K562 (cell line): Measurements from ENCODE around the gene BAIAP2L2. TPM values are rescaled to one million over a fixed set of nuclear protein-coding genes. Genes with fewer than 3 reads are reported as not detected.

Experiments used
- ATAC-seq: fragments of 200-7000 bp; cut with Tn5 transposase; 3 replicates; pipeline ENCODE4 v1.9.1; 2020; ENCODE audit warnings: moderate library complexity
- BruUV-seq: library from RNA; stranded (reverse); fragments of 400-500 nt; replicated peaks from 2 replicates; lab custom pipeline; 2021; lab: Mats Ljungman, UMichigan
- CTCF ChIA-PET: fragments of 300-600 bp; formaldehyde crosslinking; extraction: SDS; loops from one replicate; lab custom pipeline; 2021; ENCODE audit warnings: low intra/inter-chr PET ratio; lab: Yijun Ruan, JAX
- POLR2A ChIA-PET: fragments of 300-600, 350-650 bp; sonication (Branson Sonifier 250); formaldehyde crosslinking; extraction: SDS; loops from one replicate; lab custom pipeline; 2021; ENCODE audit warnings: antibody characterized with exemption, inconsistent platforms; lab: Yijun Ruan, JAX
- DNase-seq, 4 experiments: peaks; one replicate each; pipeline versions ENCODE4 v3.0.0 to v3.0.0-alpha.2; 2011 to 2018; ENCODE audit warnings: low spot score in 3 of 4, mixed read lengths in 3 of 4; ENCODE audit errors: extremely low read depth in 1 of 4
- FAIRE-seq: peaks from 2 replicates; lab custom pipeline; 2011; peaks lifted over from hg19 to GRCh38; lab: Jason Lieb, UNC
- H2AFZ ChIP-seq: 2 replicates; pipeline ENCODE4 v1.6.0; 2011; ENCODE audit warnings: low read depth, low read length, control low read depth, inconsistent platforms
- H3K27ac ChIP-seq: fragments of 200-600 bp; 3 replicates; pipeline ENCODE4 v1.8.0; 2011; ENCODE audit warnings: low read depth, mild to moderate bottlenecking, control low read depth, inconsistent platforms, low read length, moderate library complexity, mixed read lengths; ENCODE audit errors: extremely low read depth
- H3K27me3 ChIP-seq, 2 experiments: fragments of 300-600 bp in 1 of 2; 2 replicates in 1 of 2; 3 replicates in 1 of 2; pipeline versions ENCODE4 v1.6.0 to v1.8.0; 2011; ENCODE audit warnings: inconsistent platforms in 2 of 2, low read length in 2 of 2, mild to moderate bottlenecking in 1 of 2, mixed read lengths in 1 of 2, moderate library complexity in 1 of 2; ENCODE audit not compliant: control insufficient read depth in 2 of 2, insufficient read depth in 2 of 2
- H3K36me3 ChIP-seq: fragments of 300-600 bp; 3 replicates; pipeline ENCODE4 v1.8.0; 2011; ENCODE audit warnings: mild to moderate bottlenecking, low read length, inconsistent platforms; ENCODE audit not compliant: control insufficient read depth, insufficient read depth
- H3K4me1 ChIP-seq, 2 experiments: fragments of 200-600 bp in 1 of 2; replicated peaks in 1 of 2; 2 replicates in 1 of 2; 3 replicates in 1 of 2; pipeline versions ENCODE4 v1.5.1 to v1.8.0; 2011; ENCODE audit warnings: inconsistent platforms in 2 of 2, low read length in 2 of 2, mild to moderate bottlenecking in 1 of 2, mixed read lengths in 1 of 2, moderate library complexity in 1 of 2; ENCODE audit not compliant: control insufficient read depth in 2 of 2, insufficient read depth in 2 of 2
- H3K4me2 ChIP-seq: 2 replicates; pipeline ENCODE4 v1.6.1; 2011; ENCODE audit warnings: low read length, control low read depth, inconsistent platforms, mixed read lengths; ENCODE audit not compliant: insufficient read depth
- H3K4me3 ChIP-seq: fragments of 200-600 bp; sonication (generic), shearing (Covaris generic); 2 replicates; pipeline ENCODE4 v1.5.1; 2016; ENCODE audit warnings: control low read depth, inconsistent platforms
- H3K79me2 ChIP-seq: fragments of 200-600 bp; 3 replicates; pipeline ENCODE4 v1.8.0; 2011; ENCODE audit warnings: low read length, inconsistent platforms; ENCODE audit not compliant: control insufficient read depth, insufficient read depth
- H3K9ac ChIP-seq, 2 experiments: 2 replicates each; pipeline versions ENCODE4 v1.6.0 to v1.6.1; 2011; ENCODE audit warnings: low read depth in 2 of 2, low read length in 2 of 2, control low read depth in 1 of 2, inconsistent platforms in 1 of 2, mild to moderate bottlenecking in 1 of 2, mixed read lengths in 1 of 2; ENCODE audit not compliant: insufficient read depth in 1 of 2
- H3K9me1 ChIP-seq: one replicate; pipeline ENCODE4 v1.6.0; 2011; ENCODE audit warnings: inconsistent platforms, mild to moderate bottlenecking, low read length, moderate library complexity; ENCODE audit not compliant: control insufficient read depth, insufficient read depth
- H3K9me3 ChIP-seq: replicated peaks from 2 replicates; pipeline ENCODE4 v1.5.1; 2011; ENCODE audit warnings: low read depth, low read length, inconsistent platforms; ENCODE audit not compliant: control insufficient read depth, insufficient read depth
- H4K20me1 ChIP-seq: replicated peaks from 2 replicates; pipeline ENCODE4 v1.6.1; 2011; ENCODE audit warnings: low read length, inconsistent platforms, mixed read lengths; ENCODE audit not compliant: control insufficient read depth, insufficient read depth
- GTF3C2 ChIP-seq: IDR thresholded peaks from 3 replicates; pipeline ENCODE4 v1.6.1; 2011; ENCODE audit warnings: borderline replicate concordance, mild to moderate bottlenecking, moderate library complexity; ENCODE audit not compliant: insufficient read length; ENCODE audit errors: extremely low read depth
- JUND ChIP-seq, 2 experiments: IDR thresholded peaks; 2 replicates in 1 of 2; 3 replicates in 1 of 2; pipeline ENCODE4 v1.6.1; 2011; ENCODE audit warnings: borderline replicate concordance in 2 of 2, low read depth in 2 of 2, low read length in 2 of 2, improper control_type of control experiment in 1 of 2, missing biosample characterization in 1 of 2, missing genetic modification characterization in 1 of 2, missing genetic modification reagents in 1 of 2
- RBM15 ChIP-seq: fragments of 200-400 bp; formaldehyde crosslinking; IDR thresholded peaks from 2 replicates; pipeline ENCODE4 v1.6.1; 2018; ENCODE audit warnings: mild to moderate bottlenecking, low read length, moderate library complexity; ENCODE audit not compliant: insufficient read depth
- TRIM28 ChIP-seq: fragments of 450-650 bp; IDR thresholded peaks from 2 replicates; pipeline ENCODE4 v1.6.1; 2017
- ZNF174 ChIP-seq: fragments of 250-450 bp; sonication (Bioruptor Pico); IDR thresholded peaks from 2 replicates; pipeline ENCODE4 v1.4.0; 2020; ENCODE audit warnings: mild to moderate bottlenecking
- WGBS: fragments of 100-300 bp; shearing (Covaris generic); methylation state at CpG from one replicate; pipeline ENCODE4 v1.1.6; 2016; ENCODE audit warnings: low coverage, mixed read lengths; ENCODE audit not compliant: insufficient coverage; ENCODE audit errors: missing lambda C conversion rate; 5-methylcytosine and 5-hydroxymethylcytosine counted together
- in situ Hi-C: fragments of 300-500 bp; cut with MboI; formaldehyde crosslinking; loops from 4 replicates; pipeline ENCODE4 v1.15.0; 2018; ENCODE audit warnings: inconsistent platforms, mixed read lengths
- intact Hi-C: fragments of 100-400 bp; cut with micrococcal nuclease; formaldehyde crosslinking; loops from 2 replicates; pipeline ENCODE4 v1.14.2; 2022
- polyA plus RNA-seq, 8 experiments: library from polyadenylated mRNA; depleted of rRNA in 4 of 8; stranded (reverse) in 5 of 8; unstranded in 3 of 8; fragments of >200 nt; fragmentation: Nextera tagmentation in 2 of 8; fragmentation: Illumina TruSeq in 1 of 8; extraction: Ambion mirVana in 2 of 8; extraction: Trizol in 1 of 8; gene quantifications; 2 replicates each; pipeline versions ENCODE4 v1.2.1 to v1.2.3, GENCODE V29; 2011 to 2014; ENCODE audit warnings: inconsistent platforms in 1 of 8, missing spikeins in 1 of 8
- total RNA-seq, 7 experiments: library from RNA; depleted of rRNA in 6 of 7; stranded (reverse); fragments of >200 nt in 6 of 7; fragmentation: Illumina TruSeq in 2 of 7; extraction: Trizol in 2 of 7; gene quantifications; 2 replicates each; pipeline versions ENCODE4 v1.2.1 to v1.2.3, GENCODE V29; 2011 to 2021; ENCODE audit warnings: low replicate concordance in 1 of 7

Gene BAIAP2L2
- total and polyA plus RNA-seq, 9 of the 15 experiments (the other 6 are each of a cell fraction or from before 2014, with no cell fraction given) = 0.04 to 0.22 (median 0.07) TPM; not detected in 4

GRCh38 chr22:38046070-38046748, 64.3 kb downstream of the BAIAP2L2 start (continued):
- TF ChIP-seq GTF3C2 = no peak
- no peak for TF ChIP-seq ZNF174
- no peak for TF ChIP-seq RBM15
- TF ChIP-seq, all 486 proteins: peak for 0

GRCh38 chr22:38043151-38044039, 67.1 kb downstream of the BAIAP2L2 start:
- no TSS peak for BruUV-seq
- Histone ChIP-seq H3K4me3 (no peak overlapping the region), H3K9me1 (no peaks in the 10 kb centered on the region), H3K27ac (no peak overlapping the region), H3K79me2 (no peaks in the 10 kb centered on the region), H3K9ac (peak overlapping the region in 1 of 2 experiments; percentile 35; a peak in 1 of 4 replicates), H2AFZ (no peak overlapping the region), H3K4me1 (peaks cover 0 to 21% of the 10 kb centered on the region in 2 experiments; a peak in 3 of 5 replicates), H4K20me1 (no peaks in the 10 kb centered on the region), H3K27me3 (no peaks in the 10 kb centered on the region), H3K9me3 (no peaks in the 10 kb centered on the region), H3K36me3 (no peaks in the 10 kb centered on the region), H3K4me2 (no peak overlapping the region)
- DNase-seq = peak in 1 of 4 experiments; percentile 33
- 45% methylated on average over 12 of the region's 16 CpGs for WGBS
- in situ Hi-C loops (no loop called here), intact Hi-C loops (no loop called here)
- ChIA-PET POLR2A (interaction anchor here (0.6 to 1.8 kb wide), 4 partner anchors 9 to 545 kb away, joined by 3 to 9 read pairs (median 4); no protein-coding TSS in a partner anchor), CTCF (no interaction called here)
- FAIRE-seq = no peak
- peak; percentile 81 for ATAC-seq
- TF ChIP-seq TRIM28 (0 out of 2 replicates have a peak, but pooled peaks have one; percentile 29), JUND (IDR thresholded peaks at IDR 0.05; ENCODE audit: borderline replicate concordance, low read depth, low read length) (peak; percentile 18; the same call in 1 of the 2 replicates), JUND (tag; IDR thresholded peaks at IDR 0.05; ENCODE audit: borderline replicate concordance, low read depth, low read length) (no peak)
